Transverse colon (tissue), 4 donors: ENCODE results near the gene RSPRY1.

Experiments
- POLR2AphosphoS5 ChIP-seq, 3 donors: sonication (generic); formaldehyde crosslinking; IDR thresholded peaks; one replicate each; pipeline ENCODE4 v1.6.1; 2016; ENCODE audit warnings: antibody characterized with exemption in 3 of 3
- TF ChIP-seq, protein P1 (sequence below), 5 experiments: fragments of 200-600 bp in 3 of 5; fragments of 450-650 bp in 2 of 5; sonication (generic) in 3 of 5; IDR thresholded peaks; 1 replicate in 2 of 5; 2 replicates in 3 of 5; pipeline ENCODE4 v1.5.1; 2016 to 2017; ENCODE audit warnings: antibody characterized with exemption in 5 of 5, inconsistent platforms in 3 of 5, mild to moderate bottlenecking in 2 of 5, moderate library complexity in 1 of 5

DNA sequence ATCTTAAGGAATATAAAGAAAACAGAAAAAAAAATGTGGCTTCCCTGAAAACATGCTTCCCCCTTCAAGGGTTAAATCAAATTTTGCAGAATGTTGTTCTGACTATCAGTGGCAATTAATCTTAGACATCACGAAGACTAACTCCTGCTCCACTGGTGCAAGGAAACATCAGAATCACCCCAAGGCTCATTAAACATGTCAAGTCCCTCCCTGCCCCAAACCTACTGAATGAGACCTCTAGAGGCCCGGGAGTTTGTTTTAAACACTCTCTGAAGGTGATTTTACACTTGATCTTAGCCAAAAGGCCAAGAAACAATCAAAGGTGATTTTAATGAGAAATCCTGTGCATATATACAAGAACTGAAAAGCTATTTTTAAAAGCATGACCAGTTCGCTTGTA, 18.6 kb upstream of the RSPRY1 start:
- TF ChIP-seq, protein P1, sequence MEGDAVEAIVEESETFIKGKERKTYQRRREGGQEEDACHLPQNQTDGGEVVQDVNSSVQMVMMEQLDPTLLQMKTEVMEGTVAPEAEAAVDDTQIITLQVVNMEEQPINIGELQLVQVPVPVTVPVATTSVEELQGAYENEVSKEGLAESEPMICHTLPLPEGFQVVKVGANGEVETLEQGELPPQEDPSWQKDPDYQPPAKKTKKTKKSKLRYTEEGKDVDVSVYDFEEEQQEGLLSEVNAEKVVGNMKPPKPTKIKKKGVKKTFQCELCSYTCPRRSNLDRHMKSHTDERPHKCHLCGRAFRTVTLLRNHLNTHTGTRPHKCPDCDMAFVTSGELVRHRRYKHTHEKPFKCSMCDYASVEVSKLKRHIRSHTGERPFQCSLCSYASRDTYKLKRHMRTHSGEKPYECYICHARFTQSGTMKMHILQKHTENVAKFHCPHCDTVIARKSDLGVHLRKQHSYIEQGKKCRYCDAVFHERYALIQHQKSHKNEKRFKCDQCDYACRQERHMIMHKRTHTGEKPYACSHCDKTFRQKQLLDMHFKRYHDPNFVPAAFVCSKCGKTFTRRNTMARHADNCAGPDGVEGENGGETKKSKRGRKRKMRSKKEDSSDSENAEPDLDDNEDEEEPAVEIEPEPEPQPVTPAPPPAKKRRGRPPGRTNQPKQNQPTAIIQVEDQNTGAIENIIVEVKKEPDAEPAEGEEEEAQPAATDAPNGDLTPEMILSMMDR (IDR thresholded peaks at IDR 0.05): no peak
- TF ChIP-seq POLR2AphosphoS5 (IDR thresholded peaks at IDR 0.05): no peak
